PFSK-1 (cell line): Measurements from ENCODE around the gene ELL.
A peak's percentile ranks its signal among the peaks of the same experiment; 100 is the strongest.

Experiments used
- FOXP2 ChIP-seq: optimal IDR thresholded peaks from 2 replicates; pipeline ENCODE3; 2011; ENCODE audit warnings: borderline replicate concordance, control low read depth, inconsistent platforms; ENCODE audit not compliant: insufficient read depth; ENCODE audit errors: extremely low read length, extremely low read depth
- POLR2AphosphoS5 ChIP-seq: IDR thresholded peaks from 2 replicates; pipeline ENCODE4 v1.6.1; 2012; ENCODE audit warnings: low read depth, mild to moderate bottlenecking, control low read depth, low read length, moderate library complexity
- REST ChIP-seq, 2 experiments: IDR thresholded peaks; 2 replicates each; pipeline versions ENCODE4 v1.6.1 to v1.8.0; 2011 to 2012; ENCODE audit warnings: low read depth in 2 of 2, low read length in 2 of 2, control low read depth in 1 of 2, inconsistent platforms in 1 of 2, mild to moderate bottlenecking in 1 of 2, moderate library complexity in 1 of 2; ENCODE audit not compliant: insufficient read depth in 1 of 2
- SIN3A ChIP-seq: IDR thresholded peaks from 2 replicates; pipeline ENCODE4 v1.6.1; 2012; ENCODE audit warnings: mild to moderate bottlenecking, low read length, moderate library complexity, borderline replicate concordance; ENCODE audit not compliant: insufficient read depth
- TAF1 ChIP-seq: IDR thresholded peaks from 2 replicates; pipeline ENCODE4 v1.6.1; 2012; ENCODE audit warnings: low read length, control low read depth, borderline replicate concordance; ENCODE audit not compliant: insufficient read depth

Gene ELL

GRCh38 chr19:18520848-18521691 lies 800 bp downstream of the ELL start:
- TF ChIP-seq TAF1 (no peak), SIN3A (0 out of 2 replicates have a peak, but pooled peaks have one; percentile 11)

GRCh38 chr19:18519962-18520847 lies 1.7 kb downstream of the ELL start:
- peak; percentile 41; the same call in 1 of the 2 replicates for TF ChIP-seq SIN3A
- TF ChIP-seq POLR2AphosphoS5: no peak
- TF ChIP-seq FOXP2: no peak
- no peak for TF ChIP-seq TAF1
- TF ChIP-seq REST (IDR thresholded peaks at IDR 0.05; ENCODE audit: insufficient read depth in 1 of 2, low read depth in 2 of 2, low read length in 2 of 2): no peak

- no peak for TF ChIP-seq POLR2AphosphoS5
- no peak for TF ChIP-seq REST (IDR thresholded peaks at IDR 0.05; ENCODE audit: insufficient read depth in 1 of 2, low read depth in 2 of 2, low read length in 2 of 2)
- no peak for TF ChIP-seq FOXP2
- no peak for TF ChIP-seq SIN3A
- no peak for TF ChIP-seq TAF1
These were observed 3.2 kb downstream of the ELL start for GRCh38 chr19:18518639-18519038.

GRCh38 chr19:18517606-18518005 lies 4.3 kb downstream of the ELL start:
- no peak for TF ChIP-seq POLR2AphosphoS5

DNA sequence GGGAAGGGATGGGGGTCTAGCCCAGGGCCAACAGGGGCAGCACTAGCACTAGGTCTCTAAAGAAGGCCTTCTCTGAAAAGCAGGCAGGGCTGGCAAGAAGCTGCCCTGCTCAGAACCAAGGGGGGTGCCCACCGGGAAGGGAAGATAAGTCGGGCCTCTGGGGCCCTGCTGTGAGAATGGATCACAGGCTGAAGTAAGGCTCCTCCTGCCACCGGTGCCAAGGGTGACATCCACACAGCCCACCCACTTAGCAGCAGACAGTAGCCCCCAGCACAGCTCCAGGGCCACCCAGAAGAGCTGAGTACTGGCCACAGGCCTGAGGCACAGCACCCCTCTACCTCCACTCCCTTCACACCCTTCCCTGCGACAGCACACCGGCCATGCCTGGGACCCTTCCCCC lies 5.9 kb downstream of the ELL start:
- TF ChIP-seq POLR2AphosphoS5 (no peak), REST (IDR thresholded peaks at IDR 0.05; ENCODE audit: insufficient read depth in 1 of 2, low read depth in 2 of 2, low read length in 2 of 2) (no peak), FOXP2 (no peak), TAF1 (no peak), SIN3A (no peak)
